HepG2 (cell line): ENCODE data around the gene TBC1D10A. TPM values are rescaled to one million over a fixed set of nuclear protein-coding genes. Genes with fewer than 3 reads are reported as not detected.
A peak's percentile ranks its signal among the peaks of the same experiment; 100 is the strongest.

ENCODE experiments used
- CCAR2 ChIP-seq: fragments of 200-400 bp; formaldehyde crosslinking; optimal IDR thresholded peaks from 2 replicates; pipeline ENCODE3; 2018; ENCODE audit warnings: low read depth, mild to moderate bottlenecking, low read length, moderate library complexity
- DPF2 ChIP-seq: sonication (generic); formaldehyde crosslinking; IDR thresholded peaks from 2 replicates; pipeline ENCODE4 v1.4.0; 2020; ENCODE audit warnings: mild to moderate bottlenecking, low read depth, missing genetic modification reagents, borderline replicate concordance
- ESRRA ChIP-seq: sonication (generic); formaldehyde crosslinking; IDR thresholded peaks from 2 replicates; pipeline ENCODE4 v1.5.1; 2020; ENCODE audit warnings: mild to moderate bottlenecking, low read depth, missing genetic modification reagents
- FIP1L1 ChIP-seq: fragments of 200-400 bp; formaldehyde crosslinking; IDR thresholded peaks from 2 replicates; pipeline ENCODE4 v1.6.1; 2018; ENCODE audit warnings: low read depth, mild to moderate bottlenecking, low read length, moderate library complexity, borderline replicate concordance; ENCODE audit not compliant: insufficient read depth
- HNRNPK ChIP-seq: fragments of 200-400 bp; formaldehyde crosslinking; IDR thresholded peaks from 2 replicates; pipeline ENCODE4 v1.6.1; 2018; ENCODE audit warnings: low read length, low read depth, moderate library complexity, mild to moderate bottlenecking; ENCODE audit not compliant: poor library complexity, severe bottlenecking
- KDM5A ChIP-seq: fragments of 200-600 bp; sonication (generic); IDR thresholded peaks from 2 replicates; pipeline ENCODE4 v1.7.0; 2018; ENCODE audit warnings: antibody characterized with exemption, mild to moderate bottlenecking, low read length, borderline replicate concordance
- TCF7L2 ChIP-seq: IDR thresholded peaks from 2 replicates; pipeline ENCODE4 v1.6.1; 2011; ENCODE audit warnings: mild to moderate bottlenecking, low read depth, low read length, moderate library complexity
- TSC22D2 ChIP-seq: sonication (generic); formaldehyde crosslinking; IDR thresholded peaks from 2 replicates; pipeline ENCODE4 v1.5.1; 2020; ENCODE audit warnings: missing genetic modification reagents, mild to moderate bottlenecking, borderline replicate concordance
- ZFYVE20 ChIP-seq: sonication (generic); formaldehyde crosslinking; IDR thresholded peaks from 2 replicates; pipeline ENCODE4 v1.8.0; 2023; ENCODE audit warnings: low read depth, mild to moderate bottlenecking, moderate library complexity, missing genetic modification reagents, borderline replicate concordance
- ZNF205 ChIP-seq: IDR thresholded peaks from 2 replicates; pipeline ENCODE4 v1.6.1; 2018; ENCODE audit warnings: missing biosample characterization, missing genetic modification reagents
- ZNF253 ChIP-seq: sonication (generic); formaldehyde crosslinking; IDR thresholded peaks from 2 replicates; pipeline ENCODE4 v1.8.0; 2022; ENCODE audit warnings: mild to moderate bottlenecking, missing genetic modification reagents, borderline replicate concordance
- ZNF280D ChIP-seq: sonication (generic); formaldehyde crosslinking; IDR thresholded peaks from 2 replicates; pipeline ENCODE4 v1.5.1; 2020; ENCODE audit warnings: mild to moderate bottlenecking, missing genetic modification reagents
- ZNF335 ChIP-seq: sonication (generic); formaldehyde crosslinking; IDR thresholded peaks from 2 replicates; pipeline ENCODE4 v1.4.0; 2020; ENCODE audit warnings: missing genetic modification reagents
- ZNF337 ChIP-seq: sonication (generic); formaldehyde crosslinking; IDR thresholded peaks from 2 replicates; pipeline ENCODE4 v1.5.1; 2020; ENCODE audit warnings: missing genetic modification reagents, low read depth, mild to moderate bottlenecking, borderline replicate concordance
- ZNF510 ChIP-seq: sonication (generic); formaldehyde crosslinking; IDR thresholded peaks from 2 replicates; pipeline ENCODE4 v1.4.0; 2020; ENCODE audit warnings: low read depth, mild to moderate bottlenecking, missing genetic modification reagents
- ZNF563 ChIP-seq: sonication (generic); formaldehyde crosslinking; IDR thresholded peaks from 2 replicates; pipeline ENCODE4 v1.8.0; 2022; ENCODE audit warnings: mild to moderate bottlenecking, moderate library complexity, missing genetic modification reagents
- ZNF670 ChIP-seq: sonication (generic); formaldehyde crosslinking; IDR thresholded peaks from 2 replicates; pipeline ENCODE4 v1.8.0; 2022; ENCODE audit warnings: mild to moderate bottlenecking, missing genetic modification reagents, borderline replicate concordance
- polyA plus RNA-seq, 8 experiments: library from polyadenylated mRNA; depleted of rRNA in 3 of 8; stranded (reverse) in 7 of 8; unstranded in 1 of 8; fragments of >200 nt; fragmentation: Illumina TruSeq in 4 of 8; extraction: Trizol in 4 of 8; gene quantifications; 2 replicates each; pipeline versions ENCODE4 v1.2.1 to v1.2.3, GENCODE V29; 2011 to 2016; ENCODE audit warnings: low read depth in 4 of 8, missing spikeins in 1 of 8, mixed read lengths in 1 of 8; ENCODE audit not compliant: insufficient read depth in 1 of 8
- total RNA-seq, 5 experiments: library from RNA; depleted of rRNA; stranded (reverse); fragments of >200 nt; fragmentation: Illumina TruSeq; extraction: Trizol; gene quantifications; 2 replicates each; pipeline ENCODE4 v1.2.3, GENCODE V29; 2016; ENCODE audit warnings: low read depth in 1 of 5
- TF ChIP-seq, protein P1 (sequence below): IDR thresholded peaks from 2 replicates; pipeline ENCODE4 v1.6.1; 2016; ENCODE audit warnings: mild to moderate bottlenecking
- TF ChIP-seq, protein P2 (sequence below): sonication (generic); formaldehyde crosslinking; IDR thresholded peaks from 2 replicates; pipeline ENCODE4 v1.5.1; 2020; ENCODE audit warnings: missing genetic modification reagents, mild to moderate bottlenecking, borderline replicate concordance
- TF ChIP-seq, protein P3 (sequence below): sonication (generic); formaldehyde crosslinking; IDR thresholded peaks from 2 replicates; pipeline ENCODE4 v1.4.0; 2020; ENCODE audit warnings: missing genetic modification reagents, borderline replicate concordance

TBC1D10A gene
- total and polyA plus RNA-seq, 2 of the 13 experiments (the other 11 are each of a cell fraction or from before 2014, with no cell fraction given): 4.2 to 4.9 TPM

GRCh38 chr22:30326706-30327362 is at the start of gene TBC1D10A (continued):
- TF ChIP-seq TSC22D2 (CRISPR knock-in tag) (peak; percentile 32; the same call in 1 of the 2 replicates), DPF2 (CRISPR knock-in tag) (no peak), ZNF253 (CRISPR knock-in tag) (no peak), ZNF670 (CRISPR knock-in tag) (no peak), CCAR2 (no peak), ZNF205 (0 out of 2 replicates have a peak, but pooled peaks have one; percentile 63), ZNF337 (no peak), ZNF510 (CRISPR knock-in tag) (no peak), HNRNPK (no peak), ZNF563 (CRISPR knock-in tag) (no peak), KDM5A (peak; percentile 27; the same call in 1 of the 2 replicates), TCF7L2 (no peak), ZFYVE20 (no peak), ESRRA (CRISPR knock-in tag) (no peak), ZNF280D (CRISPR knock-in tag) (no peak), FIP1L1 (no peak), ZNF335 (CRISPR knock-in tag) (no peak; the same call in 1 of the 2 replicates)
- TF ChIP-seq, protein P1, sequence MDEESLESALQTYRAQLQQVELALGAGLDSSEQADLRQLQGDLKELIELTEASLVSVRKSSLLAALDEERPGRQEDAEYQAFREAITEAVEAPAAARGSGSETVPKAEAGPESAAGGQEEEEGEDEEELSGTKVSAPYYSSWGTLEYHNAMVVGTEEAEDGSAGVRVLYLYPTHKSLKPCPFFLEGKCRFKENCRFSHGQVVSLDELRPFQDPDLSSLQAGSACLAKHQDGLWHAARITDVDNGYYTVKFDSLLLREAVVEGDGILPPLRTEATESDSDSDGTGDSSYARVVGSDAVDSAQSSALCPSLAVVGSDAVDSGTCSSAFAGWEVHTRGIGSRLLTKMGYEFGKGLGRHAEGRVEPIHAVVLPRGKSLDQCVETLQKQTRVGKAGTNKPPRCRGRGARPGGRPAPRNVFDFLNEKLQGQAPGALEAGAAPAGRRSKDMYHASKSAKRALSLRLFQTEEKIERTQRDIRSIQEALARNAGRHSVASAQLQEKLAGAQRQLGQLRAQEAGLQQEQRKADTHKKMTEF (CRISPR knock-in tag): no peak
- TF ChIP-seq, protein P2, sequence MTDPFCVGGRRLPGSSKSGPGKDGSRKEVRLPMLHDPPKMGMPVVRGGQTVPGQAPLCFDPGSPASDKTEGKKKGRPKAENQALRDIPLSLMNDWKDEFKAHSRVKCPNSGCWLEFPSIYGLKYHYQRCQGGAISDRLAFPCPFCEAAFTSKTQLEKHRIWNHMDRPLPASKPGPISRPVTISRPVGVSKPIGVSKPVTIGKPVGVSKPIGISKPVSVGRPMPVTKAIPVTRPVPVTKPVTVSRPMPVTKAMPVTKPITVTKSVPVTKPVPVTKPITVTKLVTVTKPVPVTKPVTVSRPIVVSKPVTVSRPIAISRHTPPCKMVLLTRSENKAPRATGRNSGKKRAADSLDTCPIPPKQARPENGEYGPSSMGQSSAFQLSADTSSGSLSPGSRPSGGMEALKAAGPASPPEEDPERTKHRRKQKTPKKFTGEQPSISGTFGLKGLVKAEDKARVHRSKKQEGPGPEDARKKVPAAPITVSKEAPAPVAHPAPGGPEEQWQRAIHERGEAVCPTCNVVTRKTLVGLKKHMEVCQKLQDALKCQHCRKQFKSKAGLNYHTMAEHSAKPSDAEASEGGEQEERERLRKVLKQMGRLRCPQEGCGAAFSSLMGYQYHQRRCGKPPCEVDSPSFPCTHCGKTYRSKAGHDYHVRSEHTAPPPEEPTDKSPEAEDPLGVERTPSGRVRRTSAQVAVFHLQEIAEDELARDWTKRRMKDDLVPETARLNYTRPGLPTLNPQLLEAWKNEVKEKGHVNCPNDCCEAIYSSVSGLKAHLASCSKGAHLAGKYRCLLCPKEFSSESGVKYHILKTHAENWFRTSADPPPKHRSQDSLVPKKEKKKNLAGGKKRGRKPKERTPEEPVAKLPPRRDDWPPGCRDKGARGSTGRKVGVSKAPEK (CRISPR knock-in tag): no peak
- TF ChIP-seq, protein P3, sequence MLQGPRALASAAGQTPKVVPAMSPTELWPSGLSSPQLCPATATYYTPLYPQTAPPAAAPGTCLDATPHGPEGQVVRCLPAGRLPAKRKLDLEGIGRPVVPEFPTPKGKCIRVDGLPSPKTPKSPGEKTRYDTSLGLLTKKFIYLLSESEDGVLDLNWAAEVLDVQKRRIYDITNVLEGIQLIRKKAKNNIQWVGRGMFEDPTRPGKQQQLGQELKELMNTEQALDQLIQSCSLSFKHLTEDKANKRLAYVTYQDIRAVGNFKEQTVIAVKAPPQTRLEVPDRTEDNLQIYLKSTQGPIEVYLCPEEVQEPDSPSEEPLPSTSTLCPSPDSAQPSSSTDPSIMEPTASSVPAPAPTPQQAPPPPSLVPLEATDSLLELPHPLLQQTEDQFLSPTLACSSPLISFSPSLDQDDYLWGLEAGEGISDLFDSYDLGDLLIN: no peak
